GM12873 (cell line): ENCODE results near the gene SERPINB1.

ENCODE experiments used
- TF ChIP-seq, protein P1 (sequence below): IDR thresholded peaks from 2 replicates; pipeline ENCODE4 v1.5.1; 2012; ENCODE audit warnings: low read depth, mild to moderate bottlenecking, moderate library complexity, low read length, control low read depth; ENCODE audit not compliant: insufficient read depth; ENCODE audit errors: missing control alignments

The SERPINB1 gene

DNA sequence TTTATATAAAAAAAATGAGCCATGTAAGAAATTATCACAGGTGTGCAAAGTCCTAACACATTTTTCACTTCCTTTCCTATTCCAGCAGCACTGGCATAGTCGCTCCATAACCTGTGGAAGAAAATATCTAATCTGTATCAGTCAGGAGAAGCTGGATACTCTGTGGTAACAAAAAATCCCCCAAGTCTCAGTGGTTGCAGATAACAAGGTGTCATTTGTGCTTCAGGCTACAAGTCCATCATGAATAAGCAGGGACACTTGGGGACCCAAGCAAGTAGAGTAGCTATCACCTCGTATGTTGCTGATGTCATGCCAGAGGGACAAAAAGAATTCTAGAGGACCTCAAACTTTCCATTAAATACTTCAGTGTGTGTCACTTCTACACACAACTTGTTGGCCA lies 30.3 kb upstream of the SERPINB1 start:
- TF ChIP-seq, protein P1, sequence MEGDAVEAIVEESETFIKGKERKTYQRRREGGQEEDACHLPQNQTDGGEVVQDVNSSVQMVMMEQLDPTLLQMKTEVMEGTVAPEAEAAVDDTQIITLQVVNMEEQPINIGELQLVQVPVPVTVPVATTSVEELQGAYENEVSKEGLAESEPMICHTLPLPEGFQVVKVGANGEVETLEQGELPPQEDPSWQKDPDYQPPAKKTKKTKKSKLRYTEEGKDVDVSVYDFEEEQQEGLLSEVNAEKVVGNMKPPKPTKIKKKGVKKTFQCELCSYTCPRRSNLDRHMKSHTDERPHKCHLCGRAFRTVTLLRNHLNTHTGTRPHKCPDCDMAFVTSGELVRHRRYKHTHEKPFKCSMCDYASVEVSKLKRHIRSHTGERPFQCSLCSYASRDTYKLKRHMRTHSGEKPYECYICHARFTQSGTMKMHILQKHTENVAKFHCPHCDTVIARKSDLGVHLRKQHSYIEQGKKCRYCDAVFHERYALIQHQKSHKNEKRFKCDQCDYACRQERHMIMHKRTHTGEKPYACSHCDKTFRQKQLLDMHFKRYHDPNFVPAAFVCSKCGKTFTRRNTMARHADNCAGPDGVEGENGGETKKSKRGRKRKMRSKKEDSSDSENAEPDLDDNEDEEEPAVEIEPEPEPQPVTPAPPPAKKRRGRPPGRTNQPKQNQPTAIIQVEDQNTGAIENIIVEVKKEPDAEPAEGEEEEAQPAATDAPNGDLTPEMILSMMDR: no peak

DNA sequence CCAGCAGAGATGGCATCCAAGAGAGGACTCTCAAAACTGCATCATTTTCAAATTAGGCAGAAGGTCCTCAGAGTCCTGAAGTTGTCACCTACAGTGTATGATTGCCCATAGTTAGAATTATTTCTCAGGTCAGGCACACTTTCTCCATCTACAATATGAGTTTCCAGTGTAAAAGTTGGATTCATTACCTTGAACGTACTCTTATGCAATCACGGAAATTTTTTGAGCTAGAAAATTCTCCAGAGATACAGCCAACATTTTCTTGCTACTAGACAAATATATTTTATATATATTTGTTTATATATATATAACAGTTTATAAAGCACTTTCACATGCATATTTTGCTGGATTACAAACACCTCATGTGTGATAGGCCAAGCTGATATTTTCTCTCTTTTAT lies 29.4 kb upstream of the SERPINB1 start:
- TF ChIP-seq, protein P1: no peak

DNA sequence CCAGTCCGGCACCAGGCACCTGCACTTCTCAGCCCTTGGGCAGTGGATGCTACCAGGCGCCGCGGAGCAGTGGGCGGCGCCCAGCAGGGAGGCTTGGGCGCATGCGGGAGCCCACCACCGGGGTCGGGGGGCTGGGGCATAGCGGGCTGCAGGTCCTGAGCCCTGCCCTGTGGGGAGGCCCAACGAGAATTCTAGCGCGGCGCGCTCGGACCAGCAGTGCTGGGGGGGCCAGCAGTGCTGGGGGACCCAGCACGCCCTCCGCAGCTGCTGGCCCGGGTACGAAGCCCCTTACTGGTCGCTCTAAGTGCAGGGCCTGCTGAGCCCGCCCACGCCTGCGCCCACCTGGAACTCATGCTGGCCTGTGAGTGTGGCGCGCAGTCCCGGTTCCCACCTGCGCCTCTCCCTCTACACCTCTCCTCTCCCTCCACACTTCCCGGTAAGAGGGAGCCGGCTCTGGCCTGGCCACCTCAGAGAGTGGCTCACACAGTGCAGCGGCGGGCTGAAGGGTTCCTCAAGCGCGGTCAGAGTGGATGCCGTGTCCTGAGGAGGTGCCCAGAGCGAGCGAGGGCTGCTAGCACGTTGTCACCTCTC lies 28.5 kb upstream of the SERPINB1 start:
- TF ChIP-seq, protein P1: no peak

DNA sequence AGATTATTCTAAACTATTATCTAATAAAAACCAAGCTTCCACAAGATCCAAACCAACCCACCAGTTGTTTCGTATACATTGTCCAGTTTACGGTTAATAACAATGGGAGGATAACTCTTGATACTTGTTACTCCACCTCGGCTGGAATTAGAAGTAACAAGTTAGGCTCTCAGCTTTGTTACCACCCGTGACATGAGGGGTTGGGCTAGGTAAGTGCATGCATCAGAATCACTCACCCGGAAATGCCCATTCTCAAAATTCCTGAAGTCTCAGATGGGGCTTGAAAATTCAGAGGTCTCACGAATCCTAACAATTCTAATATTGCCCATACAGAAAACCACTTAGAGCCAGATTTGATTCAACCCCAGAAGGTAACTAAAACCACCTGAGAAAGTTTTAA lies 27.0 kb upstream of the SERPINB1 start:
- TF ChIP-seq, protein P1: no peak

DNA sequence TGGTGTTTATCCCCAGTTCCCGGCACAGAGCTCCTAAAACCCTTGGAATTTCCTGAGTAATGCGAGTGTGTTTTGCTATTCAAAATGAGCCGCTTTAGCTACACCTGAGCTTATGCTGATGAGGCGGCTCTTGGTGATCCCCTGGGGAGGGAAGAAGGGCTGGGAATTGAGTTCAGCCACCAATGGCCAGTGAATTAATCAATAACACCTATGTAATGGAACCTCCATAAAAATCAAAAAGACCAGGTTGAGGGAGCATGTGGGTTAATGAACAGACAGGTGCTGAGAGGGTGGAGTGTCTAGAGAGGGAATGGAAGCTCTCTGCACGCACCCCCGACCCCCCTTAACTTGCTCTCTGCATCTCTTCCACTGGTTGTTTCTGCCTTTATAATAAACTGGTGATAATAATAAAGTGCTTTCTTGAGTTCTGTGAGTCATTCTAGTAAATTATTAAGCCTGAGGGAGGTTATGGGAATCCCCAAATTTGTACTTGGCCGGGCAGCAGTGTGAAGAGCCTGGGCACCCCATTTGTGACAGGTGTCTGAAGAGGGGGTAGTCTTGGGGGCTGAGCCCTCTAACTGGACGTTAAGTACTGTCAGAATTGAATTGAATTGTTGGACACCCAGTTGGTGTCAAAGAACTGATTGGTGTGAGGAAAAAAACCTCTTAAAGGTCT lies 24.6 kb upstream of the SERPINB1 start:
- TF ChIP-seq, protein P1: no peak

DNA sequence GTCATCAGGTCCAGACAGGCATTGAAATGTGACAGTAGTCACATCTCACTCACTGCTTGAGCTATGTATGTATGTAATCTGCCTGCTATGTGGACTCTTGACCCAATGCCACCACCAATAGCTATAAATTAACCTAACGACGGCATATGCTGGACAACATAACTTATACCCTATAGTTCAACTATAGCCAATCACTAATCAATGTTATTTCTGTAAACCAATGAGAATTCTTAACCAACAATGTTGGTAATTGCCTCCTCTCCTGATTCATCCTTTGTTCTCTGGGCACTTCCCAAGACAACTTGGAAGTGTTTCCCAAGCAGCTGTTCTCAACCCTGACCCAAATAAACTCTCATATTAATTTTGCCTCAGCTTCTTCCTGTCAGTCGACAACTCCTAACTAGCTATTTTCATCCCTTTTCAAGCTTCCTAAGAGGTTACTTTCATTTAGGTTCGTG lies 24.1 kb upstream of the SERPINB1 start:
- TF ChIP-seq, protein P1: no peak

DNA sequence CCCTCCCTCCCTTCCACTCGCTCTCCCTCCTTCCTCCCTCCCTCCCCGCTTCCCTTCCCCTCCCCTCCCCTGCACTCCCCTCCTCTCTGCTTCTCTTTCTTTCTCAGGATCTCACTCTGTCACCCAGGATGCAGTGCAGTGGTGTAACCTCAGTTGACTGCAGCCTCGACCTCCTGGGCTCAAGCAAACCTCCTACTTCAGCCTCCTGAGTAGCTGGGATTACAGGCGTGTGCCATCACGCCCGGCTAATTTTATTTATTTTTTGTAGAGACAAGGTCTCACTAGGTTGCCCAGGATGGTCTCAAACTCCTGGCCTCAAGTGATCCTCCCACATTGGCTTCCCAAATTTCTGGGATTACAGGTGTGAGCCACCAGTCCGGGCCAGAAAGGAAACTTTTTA lies 23.6 kb upstream of the SERPINB1 start:
- TF ChIP-seq, protein P1: no peak
